WI38 (cell line): Measurements from ENCODE around the gene CD33.
"Not testable (repeated sequence)": the region's sequence is repeated elsewhere in the genome, so short reads cannot be mapped to it uniquely, and the experiment has no call there.

Source experiments
- H3K4me3 ChIP-seq: 2 replicates; pipeline ENCODE4 v1.5.1; 2011; ENCODE audit warnings: low read depth, mild to moderate bottlenecking, control low read depth, low read length
- TF ChIP-seq, protein P1 (sequence below): IDR thresholded peaks from 2 replicates; pipeline ENCODE4 v1.5.1; 2012; ENCODE audit warnings: low read depth, mild to moderate bottlenecking, control low read depth, low read length

The CD33 gene

DNA sequence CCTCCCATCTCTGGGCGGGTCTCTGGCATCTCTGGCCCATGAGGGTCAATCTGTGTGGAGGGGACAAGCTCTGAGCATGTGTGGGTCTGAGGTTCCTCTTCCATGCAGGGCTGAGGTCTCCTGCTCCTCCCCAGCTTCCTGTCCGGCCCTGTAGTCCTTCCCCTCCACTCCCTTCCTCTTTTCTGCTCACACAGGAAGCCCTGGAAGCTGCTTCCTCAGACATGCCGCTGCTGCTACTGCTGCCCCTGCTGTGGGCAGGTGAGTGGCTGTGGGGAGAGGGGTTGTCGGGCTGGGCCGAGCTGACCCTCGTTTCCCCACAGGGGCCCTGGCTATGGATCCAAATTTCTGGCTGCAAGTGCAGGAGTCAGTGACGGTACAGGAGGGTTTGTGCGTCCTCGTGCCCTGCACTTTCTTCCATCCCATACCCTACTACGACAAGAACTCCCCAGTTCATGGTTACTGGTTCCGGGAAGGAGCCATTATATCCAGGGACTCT, at the start of gene CD33:
Gene CD33, plus strand, starts transcription at position 183 of the 496 bp plus-strand sequence. Its CDS starts 39 bp downstream, at position 222.
- not testable (repeated sequence) for H3K4me3 ChIP-seq

DNA sequence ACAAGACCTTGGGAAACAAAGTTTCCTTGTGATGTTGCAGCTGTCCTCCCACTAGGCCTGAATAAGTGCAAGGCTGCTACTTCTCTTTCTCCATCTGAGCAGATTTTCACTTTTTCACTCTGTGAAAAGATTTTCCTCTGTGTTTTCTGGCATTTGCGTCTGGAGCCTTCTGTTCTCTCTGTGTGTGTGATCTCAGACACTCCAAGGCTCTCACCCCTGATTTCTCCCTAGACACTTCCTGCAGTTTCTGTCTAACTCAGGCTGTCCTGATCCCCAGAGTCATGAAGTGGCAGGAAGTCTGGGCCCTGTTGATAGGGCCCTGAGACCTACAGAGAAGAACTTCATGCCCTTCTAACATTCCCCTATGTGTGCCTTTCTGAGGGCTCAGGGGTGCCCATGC, 45.6 kb upstream of the CD33 start:
- TF ChIP-seq, protein P1, sequence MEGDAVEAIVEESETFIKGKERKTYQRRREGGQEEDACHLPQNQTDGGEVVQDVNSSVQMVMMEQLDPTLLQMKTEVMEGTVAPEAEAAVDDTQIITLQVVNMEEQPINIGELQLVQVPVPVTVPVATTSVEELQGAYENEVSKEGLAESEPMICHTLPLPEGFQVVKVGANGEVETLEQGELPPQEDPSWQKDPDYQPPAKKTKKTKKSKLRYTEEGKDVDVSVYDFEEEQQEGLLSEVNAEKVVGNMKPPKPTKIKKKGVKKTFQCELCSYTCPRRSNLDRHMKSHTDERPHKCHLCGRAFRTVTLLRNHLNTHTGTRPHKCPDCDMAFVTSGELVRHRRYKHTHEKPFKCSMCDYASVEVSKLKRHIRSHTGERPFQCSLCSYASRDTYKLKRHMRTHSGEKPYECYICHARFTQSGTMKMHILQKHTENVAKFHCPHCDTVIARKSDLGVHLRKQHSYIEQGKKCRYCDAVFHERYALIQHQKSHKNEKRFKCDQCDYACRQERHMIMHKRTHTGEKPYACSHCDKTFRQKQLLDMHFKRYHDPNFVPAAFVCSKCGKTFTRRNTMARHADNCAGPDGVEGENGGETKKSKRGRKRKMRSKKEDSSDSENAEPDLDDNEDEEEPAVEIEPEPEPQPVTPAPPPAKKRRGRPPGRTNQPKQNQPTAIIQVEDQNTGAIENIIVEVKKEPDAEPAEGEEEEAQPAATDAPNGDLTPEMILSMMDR = no peak
- H3K4me3 ChIP-seq = no peak overlapping the region

DNA sequence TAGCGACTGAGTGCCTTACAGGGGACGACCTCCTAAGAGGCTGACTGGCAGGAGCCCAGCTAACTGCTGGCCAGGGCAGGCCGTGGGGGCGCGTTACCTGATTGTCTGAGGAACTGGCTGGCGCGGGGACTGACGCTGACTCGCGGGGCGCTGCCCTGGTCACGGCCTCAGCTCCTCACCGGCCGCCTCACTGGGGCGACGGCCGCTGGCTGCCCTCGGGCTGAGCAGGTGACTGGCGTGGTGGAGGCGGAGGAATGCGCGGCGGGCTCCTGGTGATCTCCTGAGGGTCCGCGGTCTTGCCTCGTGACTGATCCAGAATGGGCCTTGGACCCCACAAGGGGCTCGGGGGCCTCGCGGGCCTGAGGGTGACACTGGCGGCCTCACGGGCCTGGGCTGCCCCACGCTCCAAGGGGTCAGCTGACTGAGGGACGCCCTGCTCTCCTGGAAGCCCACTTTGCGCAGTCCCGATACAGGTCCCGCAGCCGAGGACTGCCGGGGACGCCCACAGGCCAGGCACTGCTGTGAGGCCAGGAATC, 43.4 kb upstream of the CD33 start:
- TF ChIP-seq, protein P1 = no peak
- no peak overlapping the region for H3K4me3 ChIP-seq

GRCh38 chr19:51181913-51182419, 42.9 kb upstream of the CD33 start:
- TF ChIP-seq, protein P1 = no peak
- no peak overlapping the region for H3K4me3 ChIP-seq

- no peak overlapping the region for H3K4me3 ChIP-seq
- TF ChIP-seq, protein P1 = no peak
Measured at GRCh38 chr19:51183629-51184028, 41.3 kb upstream of the CD33 start.

- no peak overlapping the region for H3K4me3 ChIP-seq
Measured at GRCh38 chr19:51185069-51185867, 39.6 kb upstream of the CD33 start.

DNA sequence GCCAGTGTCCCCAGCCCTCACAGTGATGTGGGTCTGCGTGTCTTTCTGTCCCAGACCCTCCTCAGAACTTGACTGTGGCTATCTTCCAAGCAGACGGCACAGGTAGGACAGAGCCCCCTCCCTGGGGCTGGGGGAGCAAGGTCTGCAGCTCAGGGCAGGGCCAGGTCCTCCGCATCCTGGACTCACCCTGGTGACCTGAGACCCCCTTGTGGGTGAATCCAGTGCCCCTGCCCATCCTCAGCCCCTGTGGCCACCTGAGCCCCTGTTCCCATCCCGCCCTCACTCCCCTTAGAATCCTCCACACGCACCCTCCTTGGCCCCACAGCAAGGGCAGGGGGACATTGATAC, 39.0 kb upstream of the CD33 start:
- H3K4me3 ChIP-seq = no peak overlapping the region
- TF ChIP-seq, protein P1 = no peak

More at GRCh38 chr19:51185069-51185867, 39.6 kb upstream of the CD33 start:
- TF ChIP-seq, protein P1 = no peak
